Osteoblast (primary cell): ENCODE results near the gene CCNJL. TPM values are rescaled to one million over a fixed set of nuclear protein-coding genes. Genes with fewer than 3 reads are reported as not detected.

ENCODE experiments used
- DNase-seq: peaks from one replicate; pipeline ENCODE4 v3.0.0; 2011; ENCODE audit warnings: low spot score, mixed read lengths; ENCODE audit not compliant: insufficient read length; ENCODE audit errors: missing footprints
- H2AFZ ChIP-seq: 2 replicates; pipeline ENCODE4 v1.6.0; 2011; ENCODE audit warnings: mild to moderate bottlenecking, low read length
- H3K27ac ChIP-seq: 2 replicates; pipeline ENCODE4 v1.5.1; 2011; ENCODE audit warnings: mild to moderate bottlenecking, low read depth, low read length, moderate library complexity
- H3K27me3 ChIP-seq: 2 replicates; pipeline ENCODE4 v1.6.0; 2012; ENCODE audit warnings: mild to moderate bottlenecking, control low read depth, inconsistent platforms, low read length, moderate library complexity; ENCODE audit not compliant: insufficient read depth
- H3K36me3 ChIP-seq: 2 replicates; pipeline ENCODE4 v1.5.1; 2011; ENCODE audit warnings: mild to moderate bottlenecking, low read length, control low read depth, moderate library complexity; ENCODE audit not compliant: insufficient read depth
- H3K4me1 ChIP-seq: 2 replicates; pipeline ENCODE4 v1.5.1; 2011; ENCODE audit warnings: mild to moderate bottlenecking, low read length, control low read depth, moderate library complexity; ENCODE audit not compliant: insufficient read depth
- H3K4me2 ChIP-seq: 2 replicates; pipeline ENCODE4 v1.6.0; 2011; ENCODE audit warnings: mild to moderate bottlenecking, low read length; ENCODE audit not compliant: insufficient read depth
- H3K4me3 ChIP-seq: fragments of 200-600 bp; sonication (generic); 3 replicates; pipeline ENCODE4 v1.5.1; 2012; ENCODE audit warnings: mild to moderate bottlenecking, low read length, inconsistent platforms; ENCODE audit not compliant: insufficient read depth
- H3K79me2 ChIP-seq: 2 replicates; pipeline ENCODE4 v1.6.0; 2012; ENCODE audit warnings: mild to moderate bottlenecking, low read length, control low read depth, inconsistent platforms; ENCODE audit not compliant: insufficient read depth
- H3K9me3 ChIP-seq: 2 replicates; pipeline ENCODE4 v1.5.1; 2011; ENCODE audit warnings: low read depth, low read length, control low read depth
- H4K20me1 ChIP-seq: 2 replicates; pipeline ENCODE4 v1.6.0; 2012; ENCODE audit warnings: mild to moderate bottlenecking, low read length, control low read depth; ENCODE audit not compliant: insufficient read depth
- total RNA-seq: library from RNA; depleted of rRNA; stranded (reverse); fragments of >200 nt; gene quantifications from 2 replicates; pipeline ENCODE4 v1.2.3, GENCODE V29; 2012
- TF ChIP-seq, protein P1 (sequence below): IDR thresholded peaks from 2 replicates; pipeline ENCODE4 v1.5.1; 2011; ENCODE audit warnings: mild to moderate bottlenecking, low read depth, low read length, moderate library complexity; ENCODE audit errors: extremely low read depth

CCNJL gene
- total RNA-seq, 1 donor = 1.1 TPM

DNA sequence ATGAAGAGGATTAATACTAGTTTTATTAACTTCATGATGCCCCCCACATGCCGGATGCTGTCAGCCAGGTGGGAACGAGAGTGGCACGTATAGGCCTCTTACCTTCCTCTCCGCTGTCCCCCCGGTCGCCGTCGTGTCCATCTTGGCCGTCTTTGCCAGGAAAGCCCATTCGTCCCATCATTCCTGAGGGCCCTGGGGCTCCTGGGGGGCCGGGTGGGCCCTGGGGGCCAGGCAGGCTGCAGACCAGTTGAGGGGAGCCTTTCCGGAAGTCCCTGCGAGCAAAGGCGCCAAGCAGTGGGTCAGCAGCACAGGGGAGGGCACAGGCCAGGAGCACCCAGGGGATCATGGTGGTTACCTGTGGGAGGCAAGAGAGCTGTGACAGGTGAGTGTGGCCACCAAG, 42.3 kb upstream of the CCNJL start:
- no peaks in the 10 kb centered on the region for H4K20me1 ChIP-seq

DNA sequence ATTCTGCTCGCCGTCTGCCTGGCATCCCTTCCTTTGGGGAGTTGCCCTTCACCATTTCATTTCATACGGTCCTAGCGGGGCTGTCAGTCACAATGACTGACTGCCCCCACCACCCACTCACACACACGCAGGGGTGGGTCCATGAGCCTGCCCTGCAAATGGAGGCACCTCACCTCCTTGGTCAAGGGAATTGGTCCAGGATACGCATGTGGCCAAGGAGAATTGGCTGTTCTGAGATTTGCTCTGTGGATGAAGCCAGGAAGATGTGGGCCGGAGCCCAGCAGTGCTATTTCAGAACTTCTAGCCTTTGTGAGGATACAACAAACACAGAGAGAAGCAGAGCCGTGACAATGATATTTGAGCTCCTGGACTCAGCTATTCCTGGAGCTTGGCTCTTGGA, 41.0 kb upstream of the CCNJL start:
- no peaks in the 10 kb centered on the region for H3K36me3 ChIP-seq
- no peaks in the 10 kb centered on the region for H3K9me3 ChIP-seq
- no peak overlapping the region for H3K4me3 ChIP-seq
- no peaks in the 10 kb centered on the region for H4K20me1 ChIP-seq
- TF ChIP-seq, protein P1, sequence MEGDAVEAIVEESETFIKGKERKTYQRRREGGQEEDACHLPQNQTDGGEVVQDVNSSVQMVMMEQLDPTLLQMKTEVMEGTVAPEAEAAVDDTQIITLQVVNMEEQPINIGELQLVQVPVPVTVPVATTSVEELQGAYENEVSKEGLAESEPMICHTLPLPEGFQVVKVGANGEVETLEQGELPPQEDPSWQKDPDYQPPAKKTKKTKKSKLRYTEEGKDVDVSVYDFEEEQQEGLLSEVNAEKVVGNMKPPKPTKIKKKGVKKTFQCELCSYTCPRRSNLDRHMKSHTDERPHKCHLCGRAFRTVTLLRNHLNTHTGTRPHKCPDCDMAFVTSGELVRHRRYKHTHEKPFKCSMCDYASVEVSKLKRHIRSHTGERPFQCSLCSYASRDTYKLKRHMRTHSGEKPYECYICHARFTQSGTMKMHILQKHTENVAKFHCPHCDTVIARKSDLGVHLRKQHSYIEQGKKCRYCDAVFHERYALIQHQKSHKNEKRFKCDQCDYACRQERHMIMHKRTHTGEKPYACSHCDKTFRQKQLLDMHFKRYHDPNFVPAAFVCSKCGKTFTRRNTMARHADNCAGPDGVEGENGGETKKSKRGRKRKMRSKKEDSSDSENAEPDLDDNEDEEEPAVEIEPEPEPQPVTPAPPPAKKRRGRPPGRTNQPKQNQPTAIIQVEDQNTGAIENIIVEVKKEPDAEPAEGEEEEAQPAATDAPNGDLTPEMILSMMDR = no peak
- H3K79me2 ChIP-seq = no peaks in the 10 kb centered on the region
- H3K4me1 ChIP-seq = no peaks in the 10 kb centered on the region
- H2AFZ ChIP-seq = peak overlapping the region; percentile 62
- DNase-seq = peak; percentile 79
- no peaks in the 10 kb centered on the region for H3K27me3 ChIP-seq
- no peak overlapping the region for H3K27ac ChIP-seq
- H3K4me2 ChIP-seq = no peak overlapping the region

More for the DNA sequence above, 42.3 kb upstream of the CCNJL start:
- H3K9me3 ChIP-seq = no peaks in the 10 kb centered on the region
- H3K4me2 ChIP-seq = no peak overlapping the region
- H3K79me2 ChIP-seq = no peaks in the 10 kb centered on the region
- H3K27ac ChIP-seq = no peak overlapping the region
- no peaks in the 10 kb centered on the region for H3K36me3 ChIP-seq
- no peak overlapping the region for H3K4me3 ChIP-seq
- DNase-seq = no peak
- H3K27me3 ChIP-seq = no peaks in the 10 kb centered on the region
- H3K4me1 ChIP-seq = no peaks in the 10 kb centered on the region
- TF ChIP-seq, protein P1 = no peak
- H2AFZ ChIP-seq = no peak overlapping the region

DNA sequence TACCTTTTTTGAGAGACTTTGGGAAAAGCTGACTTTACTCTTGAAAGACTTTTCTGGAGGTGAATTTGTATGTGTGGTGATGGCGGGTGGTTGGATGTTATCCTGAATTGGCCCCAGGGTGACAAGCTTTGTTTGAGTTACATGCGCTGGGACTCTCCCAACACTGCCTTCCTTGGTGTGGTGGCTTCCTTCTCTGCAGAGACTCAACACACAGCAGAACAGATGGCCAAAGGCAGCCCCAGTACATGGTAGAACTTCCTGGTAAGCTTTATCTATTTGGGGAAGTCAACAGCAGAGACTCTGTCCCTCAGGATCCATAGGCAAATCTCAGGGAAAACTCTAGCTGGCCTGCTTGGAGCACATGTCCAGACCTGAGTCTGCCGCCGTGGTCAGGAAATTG, 39.9 kb upstream of the CCNJL start:
- Histone ChIP-seq H3K27ac (no peak overlapping the region), H3K79me2 (no peaks in the 10 kb centered on the region), H3K9me3 (no peaks in the 10 kb centered on the region), H2AFZ (no peak overlapping the region), H3K27me3 (no peaks in the 10 kb centered on the region), H3K4me3 (no peak overlapping the region), H3K4me1 (no peaks in the 10 kb centered on the region), H4K20me1 (no peaks in the 10 kb centered on the region), H3K4me2 (no peak overlapping the region), H3K36me3 (no peaks in the 10 kb centered on the region)
- no peak for DNase-seq
- TF ChIP-seq, protein P1 = no peak

DNA sequence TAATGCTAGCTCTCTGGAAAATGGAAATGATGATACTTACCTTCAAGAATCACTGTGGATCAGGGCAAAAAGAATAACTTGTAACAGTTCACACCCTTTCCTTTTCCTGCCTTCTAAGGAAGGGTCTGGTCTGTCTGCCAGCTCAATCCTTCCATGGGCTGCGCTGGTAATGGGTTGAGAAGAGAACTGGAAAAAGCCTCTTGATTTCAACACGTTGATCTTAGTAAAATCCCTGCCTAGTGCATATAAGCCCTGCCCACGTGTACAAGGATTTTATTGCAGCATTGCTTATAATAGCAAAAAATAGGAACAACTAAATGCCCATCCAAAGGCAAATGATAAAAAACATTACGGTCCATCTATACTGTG, 37.6 kb upstream of the CCNJL start:
- DNase-seq = no peak
- H3K27me3 ChIP-seq = no peaks in the 10 kb centered on the region
- no peaks in the 10 kb centered on the region for H3K36me3 ChIP-seq
- H3K9me3 ChIP-seq = no peaks in the 10 kb centered on the region
- TF ChIP-seq, protein P1 = no peak
- no peak overlapping the region for H2AFZ ChIP-seq
- no peak overlapping the region for H3K27ac ChIP-seq
- no peaks in the 10 kb centered on the region for H3K4me1 ChIP-seq
- no peaks in the 10 kb centered on the region for H3K79me2 ChIP-seq
- H4K20me1 ChIP-seq = no peaks in the 10 kb centered on the region
- H3K4me3 ChIP-seq = no peak overlapping the region
- H3K4me2 ChIP-seq = no peak overlapping the region
